ENCODE data around the gene SLC38A7. TPM values are rescaled to one million over a fixed set of nuclear protein-coding genes. Genes with fewer than 3 reads are reported as not detected.
A peak's percentile ranks its signal among the peaks of the same experiment; 100 is the strongest.

Gene SLC38A7
- 8.0 and 10.8 TPM in 2 replicates for total RNA-seq (2014; rRNA removed; shearing (Covaris generic))
- 5.9 and 7.6 TPM in 2 replicates for polyA plus RNA-seq (2015; cell fraction: cytosol; rRNA removed)
- polyA plus RNA-seq (2015; cell fraction: nucleus; rRNA removed): 20.2 and 21.1 TPM in 2 replicates

GRCh38 chr16:58684354-58685083 lies at the start of gene SLC38A7:
TSS of gene SLC38A7 (minus strand) at chr16:58684770. CDS start at chr16:58680126, 4,644 bp downstream.
- peak; percentile 77 for DNase-seq (ENCODE audit: low read depth)

GRCh38 chr16:58733671-58734458 lies 49.3 kb upstream of the SLC38A7 start, which contains the start of gene GOT2:
TSS of gene GOT2 (minus strand) at chr16:58734316. CDS start at chr16:58734228, 88 bp downstream.
- DNase-seq (ENCODE audit: low read depth): peak; percentile 92

- DNase-seq (ENCODE audit: low read depth): no peak
Observed at GRCh38 chr16:58733248-58733670, 48.7 kb upstream of the SLC38A7 start.

GRCh38 chr16:58732545-58733247 lies 48.1 kb upstream of the SLC38A7 start:
- peak; percentile 62 for DNase-seq (ENCODE audit: low read depth)

GRCh38 chr16:58730724-58731370 lies 46.3 kb upstream of the SLC38A7 start:
- DNase-seq (ENCODE audit: low read depth): no peak

- DNase-seq (ENCODE audit: low read depth): no peak
Observed at GRCh38 chr16:58727796-58728568, 43.4 kb upstream of the SLC38A7 start.

- no peak for DNase-seq (ENCODE audit: low read depth)
Observed at GRCh38 chr16:58727028-58727781, 42.6 kb upstream of the SLC38A7 start.

GRCh38 chr16:58723109-58723508 lies 38.5 kb upstream of the SLC38A7 start:
- no peak for DNase-seq (ENCODE audit: low read depth)

GRCh38 chr16:58717994-58718393 lies 33.4 kb upstream of the SLC38A7 start:
- DNase-seq (ENCODE audit: low read depth): no peak

- DNase-seq (ENCODE audit: low read depth): no peak
Observed at GRCh38 chr16:58716468-58716867, 31.9 kb upstream of the SLC38A7 start.

GRCh38 chr16:58713742-58714141 lies 29.2 kb upstream of the SLC38A7 start:
- DNase-seq (ENCODE audit: low read depth): no peak

- DNase-seq (ENCODE audit: low read depth): no peak
Observed at GRCh38 chr16:58709333-58709732, 24.8 kb upstream of the SLC38A7 start.

GRCh38 chr16:58699151-58699550 lies 14.6 kb upstream of the SLC38A7 start:
- no peak for DNase-seq (ENCODE audit: low read depth)

GRCh38 chr16:58695368-58695767 lies 10.8 kb upstream of the SLC38A7 start:
- no peak for DNase-seq (ENCODE audit: low read depth)

- no peak for DNase-seq (ENCODE audit: low read depth)
Observed at GRCh38 chr16:58692450-58692849, 7.9 kb upstream of the SLC38A7 start.

GRCh38 chr16:58686985-58687706 lies 2.6 kb upstream of the SLC38A7 start:
- peak; percentile 33 for DNase-seq (ENCODE audit: low read depth)

- DNase-seq (ENCODE audit: low read depth): no peak
Observed at GRCh38 chr16:58685084-58685449, 497 bp upstream of the SLC38A7 start.

- no peak for DNase-seq (ENCODE audit: low read depth)
Observed at GRCh38 chr16:58684001-58684353, 593 bp downstream of the SLC38A7 start.

GRCh38 chr16:58679763-58680162 lies 4.8 kb downstream of the SLC38A7 start:
- no peak for DNase-seq (ENCODE audit: low read depth)

Data from HT1080 (cell line).